DMS114 treated with DMSO at 0.1 percent for 48 hours (cell line): ENCODE measurements around the gene OPN1SW.

Experiments
- DNase-seq: peaks from one replicate; lab custom pipeline; 2025; ENCODE audit not compliant: unreplicated experiment; lab: John Stamatoyannopoulos, UW

OPN1SW gene

GRCh38 chr7:128735436-128735835 lies 40.2 kb downstream of the OPN1SW start:
- no peak for DNase-seq

- DNase-seq: no peak
Observed at GRCh38 chr7:128734890-128735289, 40.7 kb downstream of the OPN1SW start.

- no peak for DNase-seq
Observed at GRCh38 chr7:128733278-128733645, 42.3 kb downstream of the OPN1SW start.

- no peak for DNase-seq
Observed at GRCh38 chr7:128732521-128733277, 42.9 kb downstream of the OPN1SW start.

- no peak for DNase-seq
Observed at GRCh38 chr7:128731184-128731583, 44.4 kb downstream of the OPN1SW start.

GRCh38 chr7:128729494-128729893 lies 46.1 kb downstream of the OPN1SW start:
- no peak for DNase-seq

- DNase-seq: no peak
Observed at GRCh38 chr7:128728598-128728997, 47.0 kb downstream of the OPN1SW start.

GRCh38 chr7:128727239-128727638 lies 48.4 kb downstream of the OPN1SW start:
- no peak for DNase-seq

- no peak for DNase-seq
Observed at GRCh38 chr7:128726737-128727072, 48.9 kb downstream of the OPN1SW start.

- DNase-seq: no peak
Observed at GRCh38 chr7:128726059-128726736, 49.4 kb downstream of the OPN1SW start.

GRCh38 chr7:128725531-128725930 lies 50.1 kb downstream of the OPN1SW start:
- no peak for DNase-seq

GRCh38 chr7:128724743-128725142 lies 50.9 kb downstream of the OPN1SW start:
- DNase-seq: no peak
